Measurements from ENCODE around the gene PBX4.

The PBX4 gene

GRCh38 chr19:19517235-19517619 lies 101.3 kb downstream of the PBX4 start:
- no peak for DNase-seq

GRCh38 chr19:19515642-19516519 lies 102.6 kb downstream of the PBX4 start, which contains the start of gene NDUFA13:
Gene NDUFA13 (plus strand): TSS chr19:19516225. CDS start chr19:19516239, 14 bp downstream.
- peak; percentile 84 to 85 for DNase-seq

GRCh38 chr19:19514881-19515641 lies 103.4 kb downstream of the PBX4 start, which contains the start of gene TSSK6:
Gene TSSK6 (minus strand): TSS chr19:19515548. CDS start chr19:19515427, 121 bp downstream.
- no peak for DNase-seq

- DNase-seq = no peak
Measured at GRCh38 chr19:19514215-19514657, 104.3 kb downstream of the PBX4 start.

GRCh38 chr19:19513682-19514081 lies 104.8 kb downstream of the PBX4 start:
- DNase-seq = no peak

Data from NCI-H526 (cell line).